Neural crest cell (in vitro differentiated cells): ENCODE results near the gene FAM81A. TPM values are rescaled to one million over a fixed set of nuclear protein-coding genes. Genes with fewer than 3 reads are reported as not detected.

ENCODE experiments used
- DNase-seq: peaks from one replicate; pipeline ENCODE4 v3.0.0; 2021; ENCODE audit warnings: low read depth, mixed read lengths, low spot score
- H3K27ac Mint-ChIP-seq: one replicate; pipeline ENCODE4 v1.8.0; 2021; ENCODE audit warnings: mild to moderate bottlenecking, mixed read lengths; ENCODE audit not compliant: unreplicated experiment
- H3K27me3 Mint-ChIP-seq: 2 replicates; pipeline ENCODE4 v1.8.0; 2021; ENCODE audit warnings: low read depth, mild to moderate bottlenecking, mixed read lengths
- H3K36me3 Mint-ChIP-seq: 2 replicates; pipeline ENCODE4 v1.8.0; 2021; ENCODE audit warnings: low read depth, mild to moderate bottlenecking, mixed read lengths
- H3K4me1 Mint-ChIP-seq: 2 replicates; pipeline ENCODE4 v1.8.0; 2021; ENCODE audit warnings: mixed read lengths
- H3K4me3 Mint-ChIP-seq: one replicate; pipeline ENCODE4 v1.8.0; 2021; ENCODE audit warnings: mild to moderate bottlenecking, mixed read lengths
- H3K9me3 Mint-ChIP-seq: 2 replicates; pipeline ENCODE4 v1.8.0; 2021; ENCODE audit warnings: mixed read lengths
- CTCF ChIP-seq: fragments of 200-600 bp; sonication (generic); conservative IDR thresholded peaks from 2 replicates; pipeline ENCODE4 v1.5.0; 2021; ENCODE audit warnings: antibody characterized with exemption, mild to moderate bottlenecking
- total RNA-seq: library from RNA; stranded (reverse); gene quantifications from 2 replicates; pipeline ENCODE4 v1.2.1, GENCODE V29; 2021

Gene FAM81A
- total RNA-seq, 1 donor from 2014 or later: 4.2 TPM

- no peak for DNase-seq
- H3K36me3 Mint-ChIP-seq: no peaks in the 10 kb centered on the region
- no peak for TF ChIP-seq CTCF
- no peak overlapping the region for H3K27ac Mint-ChIP-seq
- no peaks in the 10 kb centered on the region for H3K27me3 Mint-ChIP-seq
- peaks cover 4% of the 10 kb centered on the region for H3K4me1 Mint-ChIP-seq
- no peak overlapping the region for H3K4me3 Mint-ChIP-seq
- H3K9me3 Mint-ChIP-seq: peaks cover 4% of the 10 kb centered on the region
Observed at GRCh38 chr15:59550956-59551355, 113.0 kb downstream of the FAM81A start.

- no peak for DNase-seq
- TF ChIP-seq CTCF: no peak
- Mint-ChIP-seq H3K9me3 (no peaks in the 10 kb centered on the region), H3K27me3 (no peaks in the 10 kb centered on the region), H3K4me3 (no peak overlapping the region), H3K27ac (peak overlapping the region; percentile 67), H3K4me1 (peaks cover 4% of the 10 kb centered on the region), H3K36me3 (no peaks in the 10 kb centered on the region)
Observed at GRCh38 chr15:59553879-59554735, 116.1 kb downstream of the FAM81A start.

DNA sequence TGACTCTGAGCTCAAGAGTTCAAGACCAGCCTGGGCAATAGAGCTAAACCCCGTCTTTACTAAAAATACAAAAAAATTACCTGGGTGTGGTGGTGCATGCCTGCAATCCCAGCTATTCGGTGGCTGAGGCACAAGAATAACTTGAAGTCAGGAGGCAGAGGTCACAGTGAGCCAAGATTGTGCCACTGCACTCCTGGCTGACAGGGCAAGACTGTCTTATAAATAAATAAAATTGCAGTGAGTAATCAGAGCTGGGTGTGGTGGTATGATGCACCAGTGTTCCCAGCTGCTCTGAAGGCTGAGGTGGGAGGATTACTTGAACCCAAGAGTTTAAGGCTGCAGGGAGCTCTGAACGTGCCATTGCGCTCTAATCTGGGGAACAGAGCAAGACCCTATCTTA is 117.7 kb downstream of the FAM81A start:
- Mint-ChIP-seq H3K4me3 (no peak overlapping the region), H3K4me1 (peaks cover 3% of the 10 kb centered on the region)
- DNase-seq: no peak

DNA sequence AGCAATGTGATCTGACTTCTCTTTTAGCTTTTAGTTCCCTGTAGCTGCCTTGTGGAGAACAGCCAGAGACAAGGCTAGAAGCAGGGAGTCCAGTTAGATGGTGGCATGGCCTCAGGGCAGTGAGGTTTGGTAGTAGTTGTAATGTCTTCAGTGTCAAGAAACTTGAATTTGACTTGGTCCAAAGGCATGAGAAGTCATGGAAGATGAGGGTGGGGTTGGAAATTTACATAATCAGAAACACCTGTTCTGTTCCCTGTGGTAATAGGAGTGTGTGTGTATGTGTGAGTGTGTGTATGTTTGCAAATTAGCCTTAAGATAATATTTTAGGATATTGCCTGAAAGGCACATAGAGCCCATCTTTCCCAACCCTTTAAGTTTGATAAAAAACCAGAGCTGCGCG is 118.4 kb downstream of the FAM81A start:
- no peak for TF ChIP-seq CTCF
- Mint-ChIP-seq H3K27ac (no peak overlapping the region), H3K36me3 (no peaks in the 10 kb centered on the region), H3K27me3 (no peaks in the 10 kb centered on the region), H3K4me3 (no peak overlapping the region), H3K9me3 (no peaks in the 10 kb centered on the region), H3K4me1 (no peaks in the 10 kb centered on the region)
- DNase-seq: no peak

More for the DNA sequence above, 117.7 kb downstream of the FAM81A start:
- H3K27ac Mint-ChIP-seq: no peak overlapping the region
- no peak for TF ChIP-seq CTCF
- no peaks in the 10 kb centered on the region for H3K27me3 Mint-ChIP-seq
- no peaks in the 10 kb centered on the region for H3K36me3 Mint-ChIP-seq
- H3K9me3 Mint-ChIP-seq: no peaks in the 10 kb centered on the region

GRCh38 chr15:59557581-59557980 is 119.6 kb downstream of the FAM81A start:
- no peak overlapping the region for H3K27ac Mint-ChIP-seq
- no peaks in the 10 kb centered on the region for H3K4me1 Mint-ChIP-seq
- H3K27me3 Mint-ChIP-seq: no peaks in the 10 kb centered on the region
- H3K4me3 Mint-ChIP-seq: no peak overlapping the region
- no peak for TF ChIP-seq CTCF
- DNase-seq: no peak
- no peaks in the 10 kb centered on the region for H3K9me3 Mint-ChIP-seq
- H3K36me3 Mint-ChIP-seq: no peaks in the 10 kb centered on the region
